Endothelial cell of umbilical vein (primary cell): ENCODE data around the gene MFRP.

ENCODE experiments used
- CTCF ChIP-seq, 2 donors: IDR thresholded peaks; 1 replicate in 1 of 2; 2 replicates in 1 of 2; pipeline ENCODE4 v1.5.1; 2011; ENCODE audit warnings: low read length in 2 of 2, mild to moderate bottlenecking in 2 of 2, moderate library complexity in 2 of 2, control low read depth in 1 of 2, inconsistent platforms in 1 of 2, low read depth in 1 of 2; ENCODE audit not compliant: insufficient read depth in 1 of 2; ENCODE audit errors: extremely low read depth in 1 of 2
- EZH2 ChIP-seq: IDR thresholded peaks from 2 replicates; pipeline ENCODE4 v1.6.1; 2012; ENCODE audit warnings: borderline replicate concordance, low read depth, mild to moderate bottlenecking, moderate library complexity, low read length, inconsistent platforms; ENCODE audit not compliant: severe bottlenecking
- GATA2 ChIP-seq: IDR thresholded peaks from 2 replicates; pipeline ENCODE4 v1.7.0; 2011; ENCODE audit warnings: low read depth, mild to moderate bottlenecking, moderate library complexity, mixed read lengths, low read length; ENCODE audit not compliant: insufficient read length, insufficient read depth
- JUN ChIP-seq: IDR thresholded peaks from 2 replicates; pipeline ENCODE4 v1.6.1; 2011; ENCODE audit warnings: borderline replicate concordance, low read depth; ENCODE audit not compliant: insufficient read length, insufficient read depth
- MYC ChIP-seq: IDR thresholded peaks from one replicate; pipeline ENCODE4 v1.6.1; 2011; ENCODE audit warnings: mild to moderate bottlenecking, low read depth, low read length
- POLR2A ChIP-seq: IDR thresholded peaks from 2 replicates; pipeline ENCODE4 v1.6.1; 2012; ENCODE audit warnings: low read depth, mild to moderate bottlenecking, control low read depth, low read length
- POLR2AphosphoS5 ChIP-seq: IDR thresholded peaks from 2 replicates; pipeline ENCODE4 v1.6.1; 2012; ENCODE audit warnings: low read depth, mild to moderate bottlenecking, control low read depth, low read length, moderate library complexity; ENCODE audit not compliant: insufficient read depth

- no peak for TF ChIP-seq CTCF (IDR thresholded peaks at IDR 0.05; ENCODE audit: extremely low read depth in 1 of 2, insufficient read depth in 1 of 2, low read depth in 1 of 2, low read length in 2 of 2)
- no peak for TF ChIP-seq POLR2AphosphoS5
- no peak for TF ChIP-seq JUN
- no peak for TF ChIP-seq EZH2
- no peak for TF ChIP-seq GATA2
- TF ChIP-seq MYC = no peak
- TF ChIP-seq POLR2A = no peak
Observed at GRCh38 chr11:119357074-119357473, 10.6 kb upstream of the MFRP start.
